Panc1 (cell line): ENCODE measurements around the gene VOPP1. TPM values are rescaled to one million over a fixed set of nuclear protein-coding genes. Genes with fewer than 3 reads are reported as not detected.

Experiments
- ATAC-seq: fragments of 200-7000 bp; cut with Tn5 transposase; 2 replicates; pipeline ENCODE4 v1.9.1; 2020; ENCODE audit warnings: mild to moderate bottlenecking, moderate library complexity
- BruUV-seq: library from RNA; stranded (reverse); fragments of 400-500 nt; replicated peaks from 2 replicates; lab custom pipeline; 2021; lab: Mats Ljungman, UMichigan
- CTCF ChIA-PET: fragments of 300-600 bp; sonication (Branson Sonifier 250); formaldehyde crosslinking; loops from one replicate; lab custom pipeline; 2022; ENCODE audit warnings: antibody characterized with exemption; lab: Charles Lee
- POLR2A ChIA-PET: fragments of 300-600 bp; sonication (Branson Sonifier 250); formaldehyde crosslinking; loops from one replicate; lab custom pipeline; 2022; ENCODE audit warnings: antibody characterized with exemption; lab: Charles Lee
- DNase-seq: peaks from one replicate; pipeline ENCODE4 v3.0.0-alpha.2; 2010; ENCODE audit warnings: low read depth, low spot score
- H3K27ac ChIP-seq: 2 replicates; pipeline ENCODE4 v1.5.1; 2011; ENCODE audit warnings: mild to moderate bottlenecking, low read length, inconsistent platforms
- H3K27me3 ChIP-seq: fragments of 200-500 bp; sonication (Bioruptor generic); 2 replicates; pipeline ENCODE4 v1.6.0; 2014; ENCODE audit warnings: low read length, inconsistent platforms; ENCODE audit not compliant: control insufficient read depth, insufficient read depth
- H3K36me3 ChIP-seq: fragments of 200-500 bp; sonication (Bioruptor generic); 2 replicates; pipeline ENCODE4 v1.5.1; 2014; ENCODE audit warnings: inconsistent platforms, mild to moderate bottlenecking, low read length, moderate library complexity; ENCODE audit not compliant: control insufficient read depth, insufficient read depth
- H3K4me1 ChIP-seq: 2 replicates; pipeline ENCODE4 v1.5.1; 2011; ENCODE audit warnings: inconsistent platforms, mild to moderate bottlenecking, low read length, moderate library complexity; ENCODE audit not compliant: control insufficient read depth, insufficient read depth
- H3K4me3 ChIP-seq, 2 experiments: 2 replicates each; pipeline ENCODE4 v1.5.1; 2011 to 2012; ENCODE audit warnings: low read depth in 2 of 2, low read length in 2 of 2, mild to moderate bottlenecking in 2 of 2, inconsistent platforms in 1 of 2, moderate library complexity in 1 of 2
- H3K9me3 ChIP-seq: fragments of 200-500 bp; sonication (Bioruptor generic); 2 replicates; pipeline ENCODE4 v1.5.1; 2014; ENCODE audit warnings: low read depth, mild to moderate bottlenecking, inconsistent platforms, low read length, moderate library complexity; ENCODE audit not compliant: control insufficient read depth, insufficient read depth
- POLR2AphosphoS5 ChIP-seq: IDR thresholded peaks from 2 replicates; pipeline ENCODE4 v1.6.1; 2012; ENCODE audit warnings: mild to moderate bottlenecking, low read depth, low read length, moderate library complexity
- REST ChIP-seq, 2 experiments: IDR thresholded peaks; 2 replicates each; pipeline ENCODE4 v1.6.1; 2011 to 2012; ENCODE audit warnings: low read depth in 2 of 2, control low read depth in 1 of 2, low read length in 1 of 2, mild to moderate bottlenecking in 1 of 2, moderate library complexity in 1 of 2; ENCODE audit not compliant: insufficient read depth in 1 of 2
- SIN3A ChIP-seq: IDR thresholded peaks from 2 replicates; pipeline ENCODE4 v1.6.1; 2012; ENCODE audit warnings: low read depth, mild to moderate bottlenecking, low read length, moderate library complexity, borderline replicate concordance; ENCODE audit not compliant: insufficient read depth
- TCF7L2 ChIP-seq: IDR thresholded peaks from 2 replicates; pipeline ENCODE4 v1.6.1; 2011; ENCODE audit warnings: mild to moderate bottlenecking, low read depth, low read length, inconsistent platforms
- in situ Hi-C: cut with HindIII; loops from 2 replicates; pipeline ENCODE4 v1.10.0; 2016; ENCODE audit warnings: low sequenced_read_pairs, low pct_unique_long_range_greater_than_20kb
- intact Hi-C: fragments of 100-400 bp; cut with micrococcal nuclease; formaldehyde crosslinking; loops from one replicate; pipeline ENCODE4 v1.10.0; 2022; ENCODE audit not compliant: unreplicated experiment
- total RNA-seq: library from RNA; stranded (reverse); gene quantifications from one replicate; pipeline ENCODE4 v1.2.1, GENCODE V29; 2021; ENCODE audit not compliant: unreplicated experiment
- TF ChIP-seq, protein P1 (sequence below): fragments of 450-650 bp; IDR thresholded peaks from 2 replicates; pipeline ENCODE4 v1.5.1; 2017; ENCODE audit warnings: mild to moderate bottlenecking

The VOPP1 gene
- total RNA-seq, 1 experiment from 2014 or later, result 131 TPM

DNA sequence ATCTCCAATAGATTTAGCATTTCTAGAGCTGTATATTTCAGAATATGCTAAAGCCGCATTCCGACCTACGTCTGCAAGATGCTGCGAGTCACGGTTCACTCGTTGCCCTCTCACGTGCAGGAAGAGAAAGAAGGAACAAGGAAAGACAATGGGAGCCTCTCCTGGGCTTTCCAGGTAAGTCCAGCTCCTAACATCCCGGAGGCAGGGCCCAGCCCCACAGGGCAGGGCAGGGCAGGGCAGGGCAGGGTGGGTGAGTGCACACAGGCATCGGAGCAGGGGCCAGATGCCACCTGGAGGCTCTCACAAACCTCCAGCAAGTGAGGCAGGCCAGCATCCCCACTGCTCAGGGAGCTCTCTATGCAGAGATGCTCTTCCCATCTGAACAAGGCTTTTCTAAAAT, 50.8 kb downstream of the VOPP1 start:
- no peak for TF ChIP-seq REST (IDR thresholded peaks at IDR 0.05; ENCODE audit: insufficient read depth in 1 of 2, low read depth in 2 of 2, low read length in 1 of 2)
- no TSS peak for BruUV-seq

DNA sequence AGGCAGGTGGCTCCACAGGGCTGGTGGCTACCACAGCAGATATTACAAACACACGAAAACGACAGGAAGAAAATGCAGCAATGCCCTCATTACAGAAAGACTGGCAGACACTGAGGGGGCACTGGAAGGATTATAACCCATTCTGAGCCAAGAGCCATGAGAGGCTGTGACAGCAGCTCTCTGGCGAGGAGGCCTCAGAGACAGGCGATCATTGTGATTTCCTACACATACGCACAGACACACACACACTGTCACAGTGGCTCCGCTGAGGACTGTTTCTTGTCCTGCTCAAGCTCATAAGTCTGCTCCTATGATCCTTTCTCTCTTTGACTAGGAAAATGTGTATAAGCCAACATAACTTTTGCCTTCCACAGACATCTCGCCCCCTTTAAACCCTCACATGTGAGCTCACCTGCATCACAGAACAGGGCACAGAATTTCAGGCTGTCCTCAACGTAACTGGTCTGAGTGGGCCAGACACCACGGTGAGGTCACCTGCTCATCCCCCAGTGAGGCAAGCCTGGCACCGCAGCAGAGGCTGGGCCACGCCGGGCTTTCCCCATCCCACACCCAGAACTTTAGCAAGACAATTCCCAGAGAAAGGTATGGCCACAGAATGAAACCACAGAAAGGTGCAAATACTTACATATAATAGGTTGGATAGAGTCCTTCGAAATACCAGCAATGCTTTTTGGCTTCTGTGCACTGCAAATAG, 51.7 kb downstream of the VOPP1 start:
- no TSS peak for BruUV-seq
- TF ChIP-seq TCF7L2 (no peak), SIN3A (no peak), POLR2AphosphoS5 (no peak), REST (IDR thresholded peaks at IDR 0.05; ENCODE audit: insufficient read depth in 1 of 2, low read depth in 2 of 2, low read length in 1 of 2) (no peak)
- TF ChIP-seq, protein P1, sequence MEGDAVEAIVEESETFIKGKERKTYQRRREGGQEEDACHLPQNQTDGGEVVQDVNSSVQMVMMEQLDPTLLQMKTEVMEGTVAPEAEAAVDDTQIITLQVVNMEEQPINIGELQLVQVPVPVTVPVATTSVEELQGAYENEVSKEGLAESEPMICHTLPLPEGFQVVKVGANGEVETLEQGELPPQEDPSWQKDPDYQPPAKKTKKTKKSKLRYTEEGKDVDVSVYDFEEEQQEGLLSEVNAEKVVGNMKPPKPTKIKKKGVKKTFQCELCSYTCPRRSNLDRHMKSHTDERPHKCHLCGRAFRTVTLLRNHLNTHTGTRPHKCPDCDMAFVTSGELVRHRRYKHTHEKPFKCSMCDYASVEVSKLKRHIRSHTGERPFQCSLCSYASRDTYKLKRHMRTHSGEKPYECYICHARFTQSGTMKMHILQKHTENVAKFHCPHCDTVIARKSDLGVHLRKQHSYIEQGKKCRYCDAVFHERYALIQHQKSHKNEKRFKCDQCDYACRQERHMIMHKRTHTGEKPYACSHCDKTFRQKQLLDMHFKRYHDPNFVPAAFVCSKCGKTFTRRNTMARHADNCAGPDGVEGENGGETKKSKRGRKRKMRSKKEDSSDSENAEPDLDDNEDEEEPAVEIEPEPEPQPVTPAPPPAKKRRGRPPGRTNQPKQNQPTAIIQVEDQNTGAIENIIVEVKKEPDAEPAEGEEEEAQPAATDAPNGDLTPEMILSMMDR, result no peak
- no peak for DNase-seq
- Histone ChIP-seq H3K36me3 (no peaks in the 10 kb centered on the region), H3K9me3 (no peaks in the 10 kb centered on the region), H3K4me3 (no peak overlapping the region), H3K4me1 (no peaks in the 10 kb centered on the region), H3K27ac (no peak overlapping the region), H3K27me3 (no peaks in the 10 kb centered on the region)
- ATAC-seq, result no peak
- ChIA-PET POLR2A (no interaction called here), CTCF (no interaction called here)
- intact Hi-C loops (no loop called here), in situ Hi-C loops (no loop called here)

More for the DNA sequence above, 50.8 kb downstream of the VOPP1 start:
- POLR2A ChIA-PET, result no interaction called here
- Histone ChIP-seq H3K4me1 (no peaks in the 10 kb centered on the region), H3K36me3 (no peaks in the 10 kb centered on the region), H3K9me3 (no peaks in the 10 kb centered on the region), H3K27ac (no peak overlapping the region), H3K4me3 (no peak overlapping the region), H3K27me3 (no peaks in the 10 kb centered on the region)
- in situ Hi-C loops (no loop called here), intact Hi-C loops (no loop called here)
- DNase-seq, result no peak
- CTCF ChIA-PET, result no interaction called here
- ATAC-seq, result no peak
